Myometrial cell (primary cell): ENCODE data around the gene TFDP2. TPM values are rescaled to one million over a fixed set of nuclear protein-coding genes. Genes with fewer than 3 reads are reported as not detected.

Experiments used
- total RNA-seq: library from RNA; depleted of rRNA; stranded (reverse); fragments of >200 nt; gene quantifications from 2 replicates; pipeline ENCODE4 v1.2.3, GENCODE V29; 2015

Gene TFDP2, protein sequence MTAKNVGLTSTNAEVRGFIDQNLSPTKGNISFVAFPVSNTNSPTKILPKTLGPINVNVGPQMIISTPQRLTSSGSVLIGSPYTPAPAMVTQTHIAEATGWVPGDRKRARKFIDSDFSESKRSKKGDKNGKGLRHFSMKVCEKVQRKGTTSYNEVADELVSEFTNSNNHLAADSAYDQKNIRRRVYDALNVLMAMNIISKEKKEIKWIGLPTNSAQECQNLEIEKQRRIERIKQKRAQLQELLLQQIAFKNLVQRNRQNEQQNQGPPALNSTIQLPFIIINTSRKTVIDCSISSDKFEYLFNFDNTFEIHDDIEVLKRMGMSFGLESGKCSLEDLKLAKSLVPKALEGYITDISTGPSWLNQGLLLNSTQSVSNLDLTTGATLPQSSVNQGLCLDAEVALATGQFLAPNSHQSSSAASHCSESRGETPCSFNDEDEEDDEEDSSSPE
- total RNA-seq = 24.5 and 42.7 TPM in 2 replicates

GRCh38 chr3:142148792-142149672, at the start of gene TFDP2:
Gene TFDP2 (minus strand): TSS chr3:142149544. CDS start chr3:142101749, 47,795 bp downstream.

Other genes starting within 250 kb of the TFDP2 start
- 9.0 and 15.6 TPM in 2 replicates for gene GK5, start 76.0 kb upstream of the TFDP2 start, total RNA-seq